ENCODE measurements around the gene ZNF438. TPM values are rescaled to one million over a fixed set of nuclear protein-coding genes. Genes with fewer than 3 reads are reported as not detected.
"Not testable (repeated sequence)": the region's sequence is repeated elsewhere in the genome, so short reads cannot be mapped to it uniquely, and the experiment has no call there.

ZNF438 gene
- total RNA-seq, 1 donor from 2014 or later = 3.2 TPM

DNA sequence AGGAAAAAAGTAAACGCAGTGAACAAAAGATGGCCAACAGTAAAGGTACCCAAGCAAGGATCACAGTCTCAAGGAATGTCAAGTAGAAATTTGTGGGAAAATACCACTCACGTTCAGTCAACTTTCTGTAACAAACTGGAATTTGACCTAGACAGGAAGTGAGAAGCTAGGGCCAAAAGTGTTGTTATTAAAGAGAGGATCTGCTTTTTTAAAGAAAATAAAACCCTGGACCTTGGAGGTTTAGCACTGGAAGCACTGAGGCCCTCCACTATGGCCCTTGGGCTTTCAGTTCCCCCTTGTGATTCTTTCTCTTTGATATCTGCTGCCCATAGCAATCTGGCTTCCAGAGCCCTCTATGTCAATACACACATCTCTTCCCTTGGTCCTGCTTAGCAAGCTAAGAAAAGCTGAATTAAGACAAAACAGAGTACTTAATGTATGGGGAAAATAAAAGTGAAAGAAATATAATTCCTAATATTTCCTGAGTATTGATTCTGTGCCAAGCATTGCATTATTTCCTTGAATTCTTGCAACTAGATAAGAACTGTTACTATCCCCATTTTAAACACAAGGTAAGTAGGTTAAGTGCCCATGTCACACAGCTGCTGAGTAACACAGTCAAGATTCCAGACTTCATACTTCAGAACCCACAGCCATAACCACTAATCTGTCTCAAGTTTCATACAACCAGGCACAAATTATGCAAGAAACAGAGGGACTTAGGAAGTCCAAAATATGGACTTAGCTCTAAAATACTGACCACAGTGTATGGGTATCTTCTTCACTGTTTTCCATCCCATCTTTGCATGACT is 2.6 kb upstream of the ZNF438 start:
- peak; percentile 54 for DNase-seq
- H3K36me3 Mint-ChIP-seq (ENCODE audit: low read depth) = no peaks in the 10 kb centered on the region
- H3K4me1 Mint-ChIP-seq = peaks cover 8% of the 10 kb centered on the region
- intact Hi-C loops (cut with micrococcal nuclease) = loop anchor here (10.0 kb wide), 1 partner anchor 770 kb away; no protein-coding TSS in a partner anchor
- no peak overlapping the region for H3K27ac Mint-ChIP-seq
- H3K9me3 Mint-ChIP-seq = no peaks in the 10 kb centered on the region
- H3K4me3 Mint-ChIP-seq = no peak overlapping the region
- H3K27me3 Mint-ChIP-seq = no peaks in the 10 kb centered on the region

DNA sequence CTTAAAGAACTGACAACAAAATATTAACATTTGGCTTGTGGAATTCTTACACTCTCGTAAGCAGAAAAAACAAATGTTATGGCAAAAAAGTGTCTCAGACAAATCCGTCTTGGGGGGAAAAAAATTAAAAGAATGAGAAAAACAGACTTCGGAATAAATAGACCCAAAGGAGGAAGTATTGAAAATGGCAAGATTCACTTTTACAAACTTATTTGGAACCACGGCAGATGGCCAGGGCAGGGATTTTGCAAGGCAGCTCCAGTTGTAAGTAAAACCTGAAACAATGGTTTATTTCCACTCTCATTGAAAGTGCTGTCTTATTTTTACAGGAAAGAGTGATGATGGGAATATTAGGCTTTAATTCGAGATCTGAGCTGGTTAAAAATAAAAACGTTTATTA is 1.5 kb upstream of the ZNF438 start:
- no peak for DNase-seq
- intact Hi-C loops (cut with micrococcal nuclease) = loop anchor here (2.0 to 10.0 kb wide), 4 partner anchors 102 to 772 kb away; no protein-coding TSS in a partner anchor
- Mint-ChIP-seq H3K9me3 (no peaks in the 10 kb centered on the region), H3K27me3 (no peaks in the 10 kb centered on the region), H3K27ac (no peak overlapping the region), H3K4me3 (peak overlapping the region; percentile 89), H3K36me3 (ENCODE audit: low read depth) (no peaks in the 10 kb centered on the region), H3K4me1 (peaks cover 9% of the 10 kb centered on the region)

DNA sequence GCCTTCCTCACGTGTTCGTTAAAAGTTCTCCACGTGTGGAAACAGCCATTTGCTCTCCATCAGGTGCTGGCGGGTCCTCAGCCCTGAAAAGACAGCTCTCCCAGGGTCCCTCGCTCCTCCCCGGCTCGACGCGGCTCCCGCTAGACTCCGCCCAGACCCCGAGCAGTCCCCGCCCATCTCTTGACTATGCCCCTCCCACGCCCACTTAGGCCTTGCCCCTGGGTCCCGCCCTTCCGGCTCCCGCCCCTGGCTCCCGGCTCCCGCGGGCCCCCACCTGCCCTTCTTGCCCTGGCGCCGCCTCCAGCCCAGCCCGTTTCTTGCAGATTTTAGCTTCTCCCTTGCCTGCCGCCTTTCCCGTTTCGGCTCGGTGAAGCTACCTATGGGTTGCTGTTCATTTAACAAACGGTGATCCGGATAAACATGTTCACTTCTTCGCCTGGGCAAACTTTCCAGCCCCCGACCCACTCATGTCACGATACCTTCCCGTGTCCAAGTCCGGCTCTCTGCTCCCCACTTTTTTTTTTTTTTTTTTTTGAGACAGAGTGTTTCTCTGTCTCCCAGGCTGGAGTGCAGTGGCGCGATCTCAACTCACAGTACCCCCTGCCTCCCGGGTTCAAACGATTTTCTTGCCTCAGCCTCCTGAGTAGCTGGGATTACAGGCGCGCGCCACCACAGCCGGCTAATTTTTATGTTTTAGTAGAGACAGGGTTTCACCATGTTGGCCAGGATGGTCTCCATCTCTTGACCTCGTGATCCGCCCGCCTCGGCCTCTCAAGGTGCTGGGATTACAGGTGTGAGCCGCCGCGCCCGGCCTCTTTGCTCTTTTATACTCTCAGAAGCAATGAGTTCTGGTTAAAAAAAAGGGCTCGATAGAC is 830 bp upstream of the ZNF438 start:
- peak; percentile 98 for DNase-seq
- Mint-ChIP-seq H3K27ac (peak overlapping the region; percentile 98), H3K27me3 (no peaks in the 10 kb centered on the region), H3K4me3 (peak overlapping the region; percentile 89), H3K36me3 (ENCODE audit: low read depth) (no peaks in the 10 kb centered on the region), H3K9me3 (no peaks in the 10 kb centered on the region), H3K4me1 (peaks cover 9% of the 10 kb centered on the region)
- intact Hi-C loops (cut with micrococcal nuclease) = loop anchor here (1.0 to 10.0 kb wide), 9 partner anchors 33 to 772 kb away; no protein-coding TSS in a partner anchor

DNA sequence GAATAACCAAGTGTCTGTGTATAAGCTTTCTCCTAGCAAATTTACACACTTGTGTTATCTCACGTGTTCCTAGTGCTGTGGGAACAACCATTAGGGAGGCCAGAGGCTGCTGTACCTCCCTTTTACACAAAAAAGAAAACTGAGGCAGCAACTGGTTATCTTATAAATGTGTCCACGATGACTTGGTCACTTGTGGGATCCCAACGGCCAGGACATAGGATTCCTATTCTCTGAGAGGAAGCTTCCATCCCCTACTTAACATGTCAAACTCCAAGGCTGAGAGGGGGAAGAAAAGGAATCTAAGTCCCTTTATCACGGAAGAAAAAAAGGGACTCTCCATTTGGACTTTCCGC is 484 bp downstream of the ZNF438 start:
- H3K4me3 Mint-ChIP-seq = peak overlapping the region; percentile 89
- no peaks in the 10 kb centered on the region for H3K27me3 Mint-ChIP-seq
- H3K9me3 Mint-ChIP-seq = no peaks in the 10 kb centered on the region
- no peaks in the 10 kb centered on the region for H3K36me3 Mint-ChIP-seq (ENCODE audit: low read depth)
- peak overlapping the region; percentile 98 for H3K27ac Mint-ChIP-seq
- intact Hi-C loops (cut with micrococcal nuclease) = loop anchor here (10.0 kb wide), 1 partner anchor 774 kb away; no protein-coding TSS in a partner anchor
- H3K4me1 Mint-ChIP-seq = peaks cover 9% of the 10 kb centered on the region
- DNase-seq = no peak

DNA sequence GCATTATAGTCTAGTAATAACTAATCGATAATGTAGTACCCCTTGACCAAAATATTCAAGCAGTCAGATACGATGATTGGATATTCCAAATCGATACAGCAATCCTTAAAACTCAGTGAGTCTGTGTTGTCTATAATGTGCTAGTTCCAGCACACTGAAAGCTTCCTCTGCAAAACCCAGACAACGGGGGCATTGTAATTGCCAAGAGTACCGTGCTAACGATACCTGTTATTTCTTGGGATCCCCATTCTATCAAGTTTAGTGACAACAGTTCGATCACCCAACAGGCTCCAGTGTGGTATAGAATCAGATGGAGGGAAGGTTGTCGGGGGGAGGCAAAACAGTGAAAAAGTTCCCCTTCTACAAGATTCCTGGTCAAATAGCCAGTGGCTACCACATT is 865 bp downstream of the ZNF438 start:
- H3K27ac Mint-ChIP-seq = peak overlapping the region; percentile 98
- H3K36me3 Mint-ChIP-seq (ENCODE audit: low read depth) = no peaks in the 10 kb centered on the region
- H3K4me1 Mint-ChIP-seq = peaks cover 9% of the 10 kb centered on the region

DNA sequence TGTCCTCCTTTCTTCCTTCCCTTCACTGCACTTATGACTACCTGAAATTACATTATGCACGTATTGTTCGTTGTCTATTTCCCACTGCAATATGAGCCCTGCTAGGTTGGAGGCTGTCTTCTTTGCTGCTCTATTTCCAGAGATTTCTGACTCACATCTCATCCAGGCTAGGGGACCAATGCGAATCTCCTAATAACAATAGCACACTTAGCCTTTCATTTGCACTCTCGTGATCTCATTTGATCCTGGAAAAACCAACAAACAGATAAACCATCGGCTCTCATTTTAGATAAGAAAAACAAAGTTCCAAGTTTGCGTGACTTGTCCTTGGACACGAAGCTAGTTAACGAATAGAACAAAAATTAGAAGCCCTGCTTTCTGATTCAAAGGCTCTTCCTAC is 1.4 kb downstream of the ZNF438 start:
- Mint-ChIP-seq H3K9me3 (no peaks in the 10 kb centered on the region), H3K36me3 (ENCODE audit: low read depth) (no peaks in the 10 kb centered on the region), H3K4me3 (no peak overlapping the region), H3K27ac (no peak overlapping the region), H3K4me1 (peaks cover 9% of the 10 kb centered on the region), H3K27me3 (no peaks in the 10 kb centered on the region)
- intact Hi-C loops (cut with micrococcal nuclease) = loop anchor here (10.0 kb wide), 1 partner anchor 775 kb away; no protein-coding TSS in a partner anchor
- peak; percentile 51 for DNase-seq

More for the DNA sequence above, 865 bp downstream of the ZNF438 start:
- no peak for DNase-seq
- intact Hi-C loops (cut with micrococcal nuclease) = loop anchor here (10.0 kb wide), 1 partner anchor 774 kb away; no protein-coding TSS in a partner anchor
- Mint-ChIP-seq H3K27me3 (no peaks in the 10 kb centered on the region), H3K4me3 (peak overlapping the region; percentile 89), H3K9me3 (no peaks in the 10 kb centered on the region)

DNA sequence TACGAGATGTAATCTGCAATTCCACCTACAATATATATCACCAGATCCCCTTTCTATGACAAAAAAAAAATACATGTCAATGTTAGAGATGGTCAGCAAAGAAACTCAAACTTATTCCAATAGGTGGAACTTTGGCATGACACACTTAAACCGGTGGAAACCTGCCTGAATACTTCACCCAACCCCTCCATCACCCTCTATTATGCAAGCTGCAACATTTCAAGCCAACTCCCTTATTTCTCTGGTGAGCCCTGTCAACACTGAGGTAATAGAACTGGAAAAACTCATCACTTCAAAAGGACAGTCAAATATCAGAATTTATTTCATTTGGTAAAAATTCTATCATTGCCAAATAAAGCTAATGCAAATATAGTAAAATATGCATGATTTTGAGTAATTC is 3.6 kb downstream of the ZNF438 start:
- Mint-ChIP-seq H3K27me3 (no peaks in the 10 kb centered on the region), H3K36me3 (ENCODE audit: low read depth) (no peaks in the 10 kb centered on the region), H3K27ac (no peak overlapping the region), H3K4me3 (no peak overlapping the region), H3K4me1 (peaks cover 6% of the 10 kb centered on the region), H3K9me3 (no peaks in the 10 kb centered on the region)
- DNase-seq = peak; percentile 26
- intact Hi-C loops (cut with micrococcal nuclease) = no loop called here

DNA sequence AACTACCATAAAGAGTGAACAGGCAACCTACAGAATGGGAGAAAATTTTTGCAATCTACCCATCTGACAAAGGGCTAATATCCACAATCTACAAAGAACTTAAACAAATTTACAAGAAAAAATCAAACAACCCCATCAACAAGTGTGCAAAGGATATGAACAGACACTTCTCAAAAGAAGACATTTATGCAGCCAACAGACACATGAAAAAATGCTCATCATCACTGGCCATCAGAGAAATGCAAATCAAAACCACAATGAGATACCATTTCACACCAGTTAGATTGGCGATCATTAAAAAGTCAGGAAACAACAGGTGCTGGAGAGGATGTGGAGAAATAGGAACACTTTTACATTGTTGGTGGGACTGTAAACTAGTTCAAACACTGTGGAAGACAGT is 5.4 kb downstream of the ZNF438 start:
- H3K9me3 Mint-ChIP-seq; intact Hi-C loops (cut with micrococcal nuclease): not testable (repeated sequence)

DNA sequence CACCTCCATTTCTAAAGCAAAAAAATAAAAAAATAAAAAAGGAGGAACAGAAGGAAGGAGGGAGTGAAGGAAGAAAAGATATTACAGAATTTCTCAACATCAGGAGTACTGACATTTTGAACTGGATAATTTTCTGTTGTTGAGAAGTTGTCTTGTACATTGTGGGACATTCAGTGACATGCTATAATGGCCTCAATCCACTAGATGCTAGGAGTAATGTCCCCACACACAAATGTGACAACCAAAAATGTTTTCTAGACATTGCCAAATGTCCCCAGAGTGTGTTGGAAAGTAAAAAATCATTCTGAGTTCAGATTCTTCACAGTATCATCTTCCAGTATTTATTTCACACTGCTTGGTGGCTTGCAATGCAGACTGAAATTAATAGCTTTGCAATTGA is 6.5 kb downstream of the ZNF438 start:
- no peak overlapping the region for H3K27ac Mint-ChIP-seq
- intact Hi-C loops (cut with micrococcal nuclease) = no loop called here
- DNase-seq = peak; percentile 27
- H3K9me3 Mint-ChIP-seq = no peaks in the 10 kb centered on the region
- H3K4me1 Mint-ChIP-seq = peaks cover 5% of the 10 kb centered on the region
- H3K27me3 Mint-ChIP-seq = no peaks in the 10 kb centered on the region
- no peaks in the 10 kb centered on the region for H3K36me3 Mint-ChIP-seq (ENCODE audit: low read depth)
- H3K4me3 Mint-ChIP-seq = no peak overlapping the region

More for the DNA sequence above, 5.4 kb downstream of the ZNF438 start:
- not testable (repeated sequence) for H3K27ac Mint-ChIP-seq; H3K4me1 Mint-ChIP-seq; H3K27me3 Mint-ChIP-seq; H3K4me3 Mint-ChIP-seq; H3K36me3 Mint-ChIP-seq (ENCODE audit: low read depth)
- DNase-seq = peak; percentile 26

DNA sequence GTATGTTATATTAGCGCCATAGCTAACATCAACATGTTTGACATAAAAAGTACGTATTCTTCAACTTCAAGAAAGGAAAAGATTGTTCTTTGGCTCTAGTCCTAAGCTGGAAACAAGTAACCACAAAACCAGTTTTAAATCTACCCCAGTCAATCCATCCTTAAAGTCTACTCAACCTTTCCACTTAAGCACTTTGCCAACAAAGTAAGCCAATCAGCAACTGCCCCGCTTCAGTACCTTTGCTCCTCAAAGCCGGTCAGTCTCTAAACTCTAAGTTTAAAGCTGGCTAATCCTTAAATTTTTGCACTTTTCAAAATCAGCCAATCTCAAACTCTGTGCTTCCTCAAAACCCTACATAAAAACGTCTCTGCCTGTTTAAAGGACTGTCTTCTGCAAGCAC is 8.1 kb downstream of the ZNF438 start:
- no peaks in the 10 kb centered on the region for H3K27me3 Mint-ChIP-seq
- no peak overlapping the region for H3K4me3 Mint-ChIP-seq
- H3K27ac Mint-ChIP-seq = no peak overlapping the region
- H3K9me3 Mint-ChIP-seq = no peaks in the 10 kb centered on the region
- peaks cover 7% of the 10 kb centered on the region for H3K4me1 Mint-ChIP-seq
- intact Hi-C loops (cut with micrococcal nuclease) = no loop called here
- no peaks in the 10 kb centered on the region for H3K36me3 Mint-ChIP-seq (ENCODE audit: low read depth)
- DNase-seq = no peak

DNA sequence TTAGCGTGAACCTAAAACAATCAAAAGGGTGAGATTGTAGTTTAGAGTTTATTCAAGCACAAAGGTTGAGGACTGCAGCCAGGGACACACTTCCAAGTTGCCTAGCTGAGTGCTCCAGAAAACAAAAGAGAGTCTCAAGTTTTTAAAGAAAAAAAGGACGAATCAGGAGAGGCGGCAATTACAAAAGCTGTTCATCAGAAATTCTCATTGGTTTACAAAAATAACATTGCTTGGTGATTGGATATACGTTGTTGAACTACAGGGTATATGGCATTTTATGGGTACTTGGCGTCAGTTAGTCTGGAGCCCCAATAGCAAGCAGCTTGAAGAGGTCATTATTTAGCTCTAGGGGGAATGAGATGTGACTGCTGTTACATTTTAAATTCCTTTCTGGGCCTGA is 11.5 kb downstream of the ZNF438 start:
- H3K27ac Mint-ChIP-seq = no peak overlapping the region
- H3K4me3 Mint-ChIP-seq = no peak overlapping the region
- DNase-seq = peak; percentile 26
- intact Hi-C loops (cut with micrococcal nuclease) = no loop called here
- H3K9me3 Mint-ChIP-seq = no peaks in the 10 kb centered on the region
- peaks cover 7% of the 10 kb centered on the region for H3K4me1 Mint-ChIP-seq
- no peaks in the 10 kb centered on the region for H3K27me3 Mint-ChIP-seq
- H3K36me3 Mint-ChIP-seq (ENCODE audit: low read depth) = no peaks in the 10 kb centered on the region

DNA sequence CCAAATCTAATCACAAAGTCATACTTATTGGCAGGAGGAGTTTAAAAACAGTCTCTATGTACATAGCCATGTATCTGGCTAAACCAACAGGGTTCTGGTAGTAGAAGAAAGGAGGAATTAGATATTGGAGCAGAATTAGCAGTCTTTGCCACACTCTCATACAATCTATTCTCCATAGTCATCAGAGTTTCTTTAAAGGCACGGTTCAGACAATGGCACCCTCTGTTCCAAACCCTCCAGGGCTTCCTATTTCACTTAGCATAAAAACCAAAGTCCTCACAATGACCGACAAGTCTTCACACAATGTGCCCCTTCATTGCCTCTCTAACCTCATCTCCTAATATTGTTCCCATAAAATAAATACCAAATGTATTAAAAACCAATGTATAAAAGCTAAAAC is 12.7 kb downstream of the ZNF438 start:
- no peaks in the 10 kb centered on the region for H3K9me3 Mint-ChIP-seq

DNA sequence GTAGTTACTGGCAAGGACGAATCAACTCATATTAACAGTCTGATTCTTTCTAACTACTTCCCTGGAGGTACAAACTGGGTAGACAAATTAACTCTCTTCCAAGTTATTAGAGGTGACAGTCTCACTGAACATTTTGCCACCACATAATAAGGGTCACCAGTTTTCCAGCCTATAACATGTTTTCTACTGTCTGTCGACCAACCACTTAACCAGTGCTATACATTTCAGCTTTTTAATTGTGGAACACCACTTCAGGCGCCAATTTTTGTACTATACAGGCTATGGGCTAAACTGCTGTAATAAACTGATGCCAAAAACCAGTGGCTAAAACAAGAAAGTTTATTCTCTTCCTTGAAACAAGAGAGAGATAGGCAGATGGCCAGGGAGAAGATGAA is 13.3 kb downstream of the ZNF438 start:
- Mint-ChIP-seq H3K9me3 (no peaks in the 10 kb centered on the region), H3K27ac (no peak overlapping the region), H3K36me3 (ENCODE audit: low read depth) (no peaks in the 10 kb centered on the region), H3K4me1 (peaks cover 7% of the 10 kb centered on the region), H3K4me3 (no peak overlapping the region), H3K27me3 (no peaks in the 10 kb centered on the region)
- no peak for DNase-seq
- intact Hi-C loops (cut with micrococcal nuclease) = no loop called here

More for the DNA sequence above, 12.7 kb downstream of the ZNF438 start:
- peaks cover 7% of the 10 kb centered on the region for H3K4me1 Mint-ChIP-seq
- DNase-seq = no peak
- intact Hi-C loops (cut with micrococcal nuclease) = no loop called here
- H3K27me3 Mint-ChIP-seq = no peaks in the 10 kb centered on the region
- no peak overlapping the region for H3K4me3 Mint-ChIP-seq
- no peak overlapping the region for H3K27ac Mint-ChIP-seq
- H3K36me3 Mint-ChIP-seq (ENCODE audit: low read depth) = no peaks in the 10 kb centered on the region
